GM19351 (cell line): Measurements from ENCODE around the gene RGPD8.
A peak's percentile ranks its signal among the peaks of the same experiment; 100 is the strongest.
"Not testable (repeated sequence)": the region's sequence is repeated elsewhere in the genome, so short reads cannot be mapped to it uniquely, and the experiment has no call there.

ENCODE experiments used
- ATAC-seq: cut with Tn5 transposase; IDR thresholded peaks from one replicate; pipeline ENCODE4 v1.9.1; 2021; ENCODE audit warnings: mild to moderate bottlenecking, moderate library complexity; ENCODE audit not compliant: unreplicated experiment

RGPD8 gene

GRCh38 chr2:112435716-112436431 lies 2.4 kb upstream of the RGPD8 start:
- ATAC-seq, result not testable (repeated sequence)

GRCh38 chr2:112434890-112435715 lies 1.7 kb upstream of the RGPD8 start:
- ATAC-seq, result not testable (repeated sequence)

GRCh38 chr2:112433932-112434730 lies 686 bp upstream of the RGPD8 start:
- ATAC-seq, result no peak

GRCh38 chr2:112432735-112433479 lies 538 bp downstream of the RGPD8 start:
- peak; percentile 49 for ATAC-seq

- not testable (repeated sequence) for ATAC-seq
Observed at GRCh38 chr2:112432390-112432734, 1.1 kb downstream of the RGPD8 start.

GRCh38 chr2:112431587-112432295 lies 1.7 kb downstream of the RGPD8 start:
- ATAC-seq, result not testable (repeated sequence)

- not testable (repeated sequence) for ATAC-seq
Observed at GRCh38 chr2:112424553-112424952, 8.9 kb downstream of the RGPD8 start.

GRCh38 chr2:112416860-112417259 lies 16.6 kb downstream of the RGPD8 start:
- ATAC-seq, result not testable (repeated sequence)

- ATAC-seq, result not testable (repeated sequence)
Observed at GRCh38 chr2:112360055-112360454, 73.4 kb downstream of the RGPD8 start.

GRCh38 chr2:112354335-112354734 lies 79.1 kb downstream of the RGPD8 start:
- not testable (repeated sequence) for ATAC-seq

- not testable (repeated sequence) for ATAC-seq
Observed at GRCh38 chr2:112352809-112353603, 80.4 kb downstream of the RGPD8 start.

GRCh38 chr2:112352292-112352691 lies 81.2 kb downstream of the RGPD8 start:
- ATAC-seq, result not testable (repeated sequence)

- ATAC-seq, result no peak
Observed at GRCh38 chr2:112345030-112346027, 88.1 kb downstream of the RGPD8 start.

GRCh38 chr2:112343827-112344585 lies 89.4 kb downstream of the RGPD8 start:
- ATAC-seq, result peak; percentile 66

GRCh38 chr2:112342067-112342550 lies 91.3 kb downstream of the RGPD8 start:
- ATAC-seq, result no peak

GRCh38 chr2:112340475-112341267 lies 92.8 kb downstream of the RGPD8 start:
- ATAC-seq, result no peak
